IMR-90 (cell line): Measurements from ENCODE around the gene ZNF133. TPM values are rescaled to one million over a fixed set of nuclear protein-coding genes. Genes with fewer than 3 reads are reported as not detected.

ENCODE experiments used
- ATAC-seq: fragments of 200-7000 bp; cut with Tn5 transposase; 2 replicates; pipeline ENCODE4 v1.9.1; 2020; ENCODE audit warnings: low read depth, mild to moderate bottlenecking, moderate library complexity
- BruUV-seq: library from RNA; stranded (reverse); fragments of 400-500 nt; replicated peaks from 2 replicates; lab custom pipeline; 2021; lab: Mats Ljungman, UMichigan
- CTCF ChIA-PET: fragments of 300-600 bp; formaldehyde crosslinking; extraction: SDS; loops from one replicate; lab custom pipeline; 2021; ENCODE audit warnings: antibody characterized with exemption; lab: Yijun Ruan, JAX
- POLR2A ChIA-PET: fragments of 300-600 bp; sonication (Branson Sonifier 250); formaldehyde crosslinking; loops from one replicate; lab custom pipeline; 2022; ENCODE audit warnings: antibody characterized with exemption; ENCODE audit not compliant: unreplicated experiment; lab: Charles Lee
- DNase-seq: peaks from one replicate; pipeline ENCODE4 v3.0.0; 2013
- H2AFZ ChIP-seq: replicated peaks from 2 replicates; pipeline ENCODE3; 2013; ENCODE audit warnings: low read length, mild to moderate bottlenecking; ENCODE audit not compliant: poor library complexity
- H2AK5ac ChIP-seq: 2 replicates; pipeline ENCODE4 v1.6.1; 2013; ENCODE audit warnings: low read depth, low read length, inconsistent platforms
- H2AK9ac ChIP-seq: replicated peaks from 2 replicates; pipeline ENCODE3; 2013; ENCODE audit warnings: mild to moderate bottlenecking, low read depth, low read length, moderate library complexity; ENCODE audit not compliant: poor library complexity
- H2BK120ac ChIP-seq: 2 replicates; pipeline ENCODE4 v1.6.1; 2013; ENCODE audit warnings: low read depth, low read length, inconsistent platforms
- H2BK15ac ChIP-seq: 3 replicates; pipeline ENCODE4 v1.6.1; 2013; ENCODE audit warnings: low read depth, low read length, inconsistent platforms
- H2BK20ac ChIP-seq: 2 replicates; pipeline ENCODE4 v1.6.1; 2013; ENCODE audit warnings: low read depth, mild to moderate bottlenecking, inconsistent platforms, low read length, moderate library complexity
- H2BK5ac ChIP-seq: 2 replicates; pipeline ENCODE4 v1.6.1; 2013; ENCODE audit warnings: mild to moderate bottlenecking, low read depth, low read length, inconsistent platforms; ENCODE audit not compliant: poor library complexity, severe bottlenecking
- H3K14ac ChIP-seq: replicated peaks from 2 replicates; pipeline ENCODE4 v1.6.1; 2013; ENCODE audit warnings: low read depth, low read length, inconsistent platforms
- H3K18ac ChIP-seq: 2 replicates; pipeline ENCODE4 v1.6.1; 2013; ENCODE audit warnings: low read depth, low read length, control low read depth
- H3K23ac ChIP-seq: 2 replicates; pipeline ENCODE4 v1.6.1; 2013; ENCODE audit warnings: low read depth, low read length, inconsistent platforms
- H3K27ac ChIP-seq: 2 replicates; pipeline ENCODE4 v1.5.1; 2013; ENCODE audit warnings: mild to moderate bottlenecking, control low read depth, low read length; ENCODE audit not compliant: insufficient read depth
- H3K27me3 ChIP-seq: 2 replicates; pipeline ENCODE4 v1.6.1; 2013; ENCODE audit warnings: low read length; ENCODE audit not compliant: control insufficient read depth, insufficient read depth
- H3K36me3 ChIP-seq: 2 replicates; pipeline ENCODE4 v1.6.1; 2013; ENCODE audit warnings: low read length, mixed read lengths; ENCODE audit not compliant: control insufficient read depth, insufficient read depth
- H3K4ac ChIP-seq: 2 replicates; pipeline ENCODE4 v1.6.1; 2013; ENCODE audit warnings: low read depth, low read length, inconsistent platforms
- H3K4me1 ChIP-seq: 2 replicates; pipeline ENCODE4 v1.6.1; 2013; ENCODE audit warnings: low read length, mixed read lengths; ENCODE audit not compliant: control insufficient read depth, insufficient read depth
- H3K4me2 ChIP-seq: 2 replicates; pipeline ENCODE4 v1.6.1; 2013; ENCODE audit warnings: low read depth, mild to moderate bottlenecking, control low read depth, low read length, moderate library complexity
- H3K4me3 ChIP-seq: 2 replicates; pipeline ENCODE4 v1.5.1; 2013; ENCODE audit warnings: low read depth, mild to moderate bottlenecking, control low read depth, low read length, moderate library complexity; ENCODE audit not compliant: insufficient read depth
- H3K56ac ChIP-seq: 2 replicates; pipeline ENCODE4 v1.6.1; 2013; ENCODE audit warnings: low read length, inconsistent platforms; ENCODE audit not compliant: insufficient read depth; ENCODE audit errors: extremely low read depth
- H3K79me1 ChIP-seq, 2 experiments: 2 replicates each; pipeline ENCODE4 v1.6.1; 2013; ENCODE audit warnings: low read length in 2 of 2, inconsistent platforms in 1 of 2, low read depth in 1 of 2
- H3K9ac ChIP-seq: 2 replicates; pipeline ENCODE4 v1.6.1; 2013; ENCODE audit warnings: low read depth, low read length, control low read depth
- H3K9me1 ChIP-seq: 2 replicates; pipeline ENCODE4 v1.6.1; 2013; ENCODE audit warnings: low read length, inconsistent platforms; ENCODE audit not compliant: insufficient read depth
- H3K9me3 ChIP-seq: 2 replicates; pipeline ENCODE4 v1.6.1; 2013; ENCODE audit warnings: low read length; ENCODE audit not compliant: control insufficient read depth, insufficient read depth
- H4K20me1 ChIP-seq: 2 replicates; pipeline ENCODE4 v1.6.1; 2013; ENCODE audit warnings: low read length, inconsistent platforms; ENCODE audit not compliant: insufficient read depth
- H4K5ac ChIP-seq: 2 replicates; pipeline ENCODE4 v1.6.1; 2013; ENCODE audit warnings: mild to moderate bottlenecking, low read depth, low read length, control low read depth
- H4K8ac ChIP-seq, 2 experiments: 2 replicates each; pipeline ENCODE4 v1.6.1; 2013; ENCODE audit warnings: low read depth in 2 of 2, low read length in 2 of 2, control low read depth in 1 of 2, inconsistent platforms in 1 of 2
- H4K91ac ChIP-seq: 2 replicates; pipeline ENCODE4 v1.6.1; 2013; ENCODE audit warnings: low read depth, low read length, inconsistent platforms; ENCODE audit not compliant: insufficient read depth
- BHLHE40 ChIP-seq: fragments of 150-350 bp; IDR thresholded peaks from 2 replicates; pipeline ENCODE4 v1.6.1; 2016; ENCODE audit warnings: mild to moderate bottlenecking, low read depth, low read length
- CEBPB ChIP-seq: IDR thresholded peaks from 2 replicates; pipeline ENCODE4 v1.6.1; 2012; ENCODE audit warnings: low read depth, low read length, improper control_type of control experiment
- CHD1 ChIP-seq: IDR thresholded peaks from 2 replicates; pipeline ENCODE4 v1.6.1; 2012; ENCODE audit warnings: low read depth, low read length, improper control_type of control experiment
- FOS ChIP-seq: fragments of 150-350 bp; IDR thresholded peaks from 2 replicates; pipeline ENCODE4 v1.6.1; 2016; ENCODE audit warnings: low read depth, low read length
- MXI1 ChIP-seq: IDR thresholded peaks from 2 replicates; pipeline ENCODE4 v1.6.1; 2012; ENCODE audit warnings: low read depth, mild to moderate bottlenecking, low read length, moderate library complexity, borderline replicate concordance
- RAD21 ChIP-seq: IDR thresholded peaks from 2 replicates; pipeline ENCODE4 v1.6.1; 2012; ENCODE audit warnings: low read length, improper control_type of control experiment
- RCOR1 ChIP-seq: IDR thresholded peaks from 2 replicates; pipeline ENCODE4 v1.6.1; 2012; ENCODE audit warnings: mild to moderate bottlenecking, low read length, improper control_type of control experiment; ENCODE audit not compliant: insufficient replicate concordance
- RFX5 ChIP-seq: IDR thresholded peaks from 2 replicates; pipeline ENCODE4 v1.8.0; 2012; ENCODE audit warnings: low read depth, mild to moderate bottlenecking, low read length, moderate library complexity
- SMC3 ChIP-seq: fragments of 150-350 bp; IDR thresholded peaks from 2 replicates; pipeline ENCODE4 v1.6.1; 2016; ENCODE audit warnings: low read depth, mild to moderate bottlenecking, antibody characterized with exemption, low read length, moderate library complexity
- WGBS, 2 experiments: methylation state at CpG; one replicate each; pipeline versions ENCODE4 v1.1.5 to v1.1.7; 2013; ENCODE audit warnings: missing lambda C conversion rate in 2 of 2; ENCODE audit not compliant: insufficient read length in 1 of 2; ENCODE audit errors: extremely low coverage in 2 of 2; 5-methylcytosine and 5-hydroxymethylcytosine counted together
- dilution Hi-C: fragments of 300-500 bp; cut with HindIII; formaldehyde crosslinking; loops from one replicate; pipeline ENCODE4 v1.14.3; 2018; ENCODE audit warnings: low sequenced_read_pairs; ENCODE audit not compliant: unreplicated experiment
- in situ Hi-C: fragments of 300-500 bp; cut with MboI; formaldehyde crosslinking; loops from 3 replicates; pipeline ENCODE4 v1.14.3; 2019; ENCODE audit warnings: low sequenced_read_pairs, inconsistent platforms, mixed read lengths
- intact Hi-C: fragments of 100-400 bp; cut with micrococcal nuclease; formaldehyde crosslinking; loops from 2 replicates; pipeline ENCODE4 v1.10.0; 2022
- polyA plus RNA-seq, 3 experiments: library from polyadenylated mRNA; depleted of rRNA; stranded (reverse); fragments of >200 nt; gene quantifications; 2 replicates each; pipeline ENCODE4 v1.2.3, GENCODE V29; 2012; ENCODE audit warnings: low replicate concordance in 1 of 3
- total RNA-seq: library from RNA; depleted of rRNA; stranded (reverse); fragments of >200 nt; gene quantifications from 2 replicates; pipeline ENCODE4 v1.2.3, GENCODE V29; 2012
- TF ChIP-seq, protein P1 (sequence below): fragments of 150-350 bp; IDR thresholded peaks from 2 replicates; pipeline ENCODE4 v1.6.1; 2016; ENCODE audit warnings: low read depth, mild to moderate bottlenecking, low read length, moderate library complexity, borderline replicate concordance
- TF ChIP-seq, protein P2 (sequence below): fragments of 150-350 bp; IDR thresholded peaks from 2 replicates; pipeline ENCODE4 v1.6.1; 2017; ENCODE audit warnings: mild to moderate bottlenecking, antibody characterized with exemption, low read length, low read depth
- TF ChIP-seq, protein P3 (sequence below): conservative IDR thresholded peaks from 2 replicates; pipeline ENCODE4 v1.5.1; 2012; ENCODE audit warnings: mild to moderate bottlenecking, low read depth, low read length, improper control_type of control experiment

ZNF133 gene
- total and polyA plus RNA-seq, 2 of the 4 experiments (the other 2 are of a cell fraction), result 18.3 to 33.5 TPM

DNA sequence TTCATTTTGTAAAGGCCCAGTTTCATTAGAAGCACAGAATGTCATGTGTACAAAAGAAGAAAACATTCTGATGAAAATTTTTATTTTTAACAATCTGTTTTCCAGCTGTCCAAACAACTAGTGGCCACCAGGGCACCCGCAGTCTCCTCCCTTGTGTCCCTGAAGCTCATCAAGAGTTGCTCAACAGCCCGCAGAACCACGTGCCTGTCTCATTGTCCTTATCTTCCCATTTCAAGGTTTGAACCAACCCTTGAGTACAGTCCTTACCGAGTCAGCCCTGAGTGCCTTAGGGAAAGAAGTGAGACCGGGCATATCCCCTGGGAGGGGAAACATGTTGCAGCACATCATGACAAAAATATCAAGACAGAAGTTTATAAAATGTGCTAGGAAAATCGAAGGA, 15.9 kb upstream of the ZNF133 start:
- ATAC-seq (no peak), DNase-seq (no peak)
- Histone ChIP-seq H2BK5ac (no peak overlapping the region), H4K8ac (no peak overlapping the region), H2BK120ac (no peak overlapping the region), H3K23ac (no peak overlapping the region), H3K9me1 (no peaks in the 10 kb centered on the region), H3K4me2 (no peak overlapping the region), H2AK9ac (no peak overlapping the region), H2AK5ac (no peak overlapping the region), H3K56ac (no peak overlapping the region), H3K27me3 (peaks cover 10% of the 10 kb centered on the region), H3K4me1 (no peaks in the 10 kb centered on the region), H2BK15ac (no peak overlapping the region), H3K4me3 (no peak overlapping the region), H3K9ac (no peak overlapping the region), H3K4ac (no peak overlapping the region), H3K18ac (no peak overlapping the region), H4K5ac (no peak overlapping the region), H3K9me3 (no peaks in the 10 kb centered on the region), H3K79me1 (no peaks in the 10 kb centered on the region), H2BK20ac (no peak overlapping the region), H4K20me1 (no peaks in the 10 kb centered on the region), H2AFZ (peak overlapping the region; percentile 0), H3K14ac (no peak overlapping the region), H4K91ac (no peak overlapping the region), H3K27ac (no peak overlapping the region), H3K36me3 (no peaks in the 10 kb centered on the region)
- BruUV-seq, result no TSS peak
- intact Hi-C loops (no loop called here), dilution Hi-C loops (no loop called here), in situ Hi-C loops (loop anchor here (10.0 kb wide), 1 partner anchor 768 kb away; no protein-coding TSS in a partner anchor)
- ChIA-PET CTCF (no interaction called here), POLR2A (no interaction called here)
- TF ChIP-seq, protein P1, sequence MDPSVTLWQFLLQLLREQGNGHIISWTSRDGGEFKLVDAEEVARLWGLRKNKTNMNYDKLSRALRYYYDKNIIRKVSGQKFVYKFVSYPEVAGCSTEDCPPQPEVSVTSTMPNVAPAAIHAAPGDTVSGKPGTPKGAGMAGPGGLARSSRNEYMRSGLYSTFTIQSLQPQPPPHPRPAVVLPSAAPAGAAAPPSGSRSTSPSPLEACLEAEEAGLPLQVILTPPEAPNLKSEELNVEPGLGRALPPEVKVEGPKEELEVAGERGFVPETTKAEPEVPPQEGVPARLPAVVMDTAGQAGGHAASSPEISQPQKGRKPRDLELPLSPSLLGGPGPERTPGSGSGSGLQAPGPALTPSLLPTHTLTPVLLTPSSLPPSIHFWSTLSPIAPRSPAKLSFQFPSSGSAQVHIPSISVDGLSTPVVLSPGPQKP, result no peak
- no peak for TF ChIP-seq RAD21
- TF ChIP-seq, protein P2, sequence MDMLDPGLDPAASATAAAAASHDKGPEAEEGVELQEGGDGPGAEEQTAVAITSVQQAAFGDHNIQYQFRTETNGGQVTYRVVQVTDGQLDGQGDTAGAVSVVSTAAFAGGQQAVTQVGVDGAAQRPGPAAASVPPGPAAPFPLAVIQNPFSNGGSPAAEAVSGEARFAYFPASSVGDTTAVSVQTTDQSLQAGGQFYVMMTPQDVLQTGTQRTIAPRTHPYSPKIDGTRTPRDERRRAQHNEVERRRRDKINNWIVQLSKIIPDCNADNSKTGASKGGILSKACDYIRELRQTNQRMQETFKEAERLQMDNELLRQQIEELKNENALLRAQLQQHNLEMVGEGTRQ, result peak; percentile 8; the same call in 1 of the 2 replicates
- TF ChIP-seq MXI1, result no peak
- TF ChIP-seq RFX5, result no peak
- TF ChIP-seq, protein P3, sequence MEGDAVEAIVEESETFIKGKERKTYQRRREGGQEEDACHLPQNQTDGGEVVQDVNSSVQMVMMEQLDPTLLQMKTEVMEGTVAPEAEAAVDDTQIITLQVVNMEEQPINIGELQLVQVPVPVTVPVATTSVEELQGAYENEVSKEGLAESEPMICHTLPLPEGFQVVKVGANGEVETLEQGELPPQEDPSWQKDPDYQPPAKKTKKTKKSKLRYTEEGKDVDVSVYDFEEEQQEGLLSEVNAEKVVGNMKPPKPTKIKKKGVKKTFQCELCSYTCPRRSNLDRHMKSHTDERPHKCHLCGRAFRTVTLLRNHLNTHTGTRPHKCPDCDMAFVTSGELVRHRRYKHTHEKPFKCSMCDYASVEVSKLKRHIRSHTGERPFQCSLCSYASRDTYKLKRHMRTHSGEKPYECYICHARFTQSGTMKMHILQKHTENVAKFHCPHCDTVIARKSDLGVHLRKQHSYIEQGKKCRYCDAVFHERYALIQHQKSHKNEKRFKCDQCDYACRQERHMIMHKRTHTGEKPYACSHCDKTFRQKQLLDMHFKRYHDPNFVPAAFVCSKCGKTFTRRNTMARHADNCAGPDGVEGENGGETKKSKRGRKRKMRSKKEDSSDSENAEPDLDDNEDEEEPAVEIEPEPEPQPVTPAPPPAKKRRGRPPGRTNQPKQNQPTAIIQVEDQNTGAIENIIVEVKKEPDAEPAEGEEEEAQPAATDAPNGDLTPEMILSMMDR, result no peak
- no peak for TF ChIP-seq RCOR1
- peak; percentile 29; the same call in 1 of the 2 replicates for TF ChIP-seq CEBPB
- TF ChIP-seq FOS, result no peak
- no peak for TF ChIP-seq CHD1
- no peak for TF ChIP-seq BHLHE40
- no peak for TF ChIP-seq SMC3
- WGBS, 2 experiments, result 67% methylated on average over 1 of the region's 6 CpGs; no CpG with 5 or more reads in 1 of the 2 experiments
